DND-41 (cell line): ENCODE data around the gene ENAH.
"Not testable (repeated sequence)": the region's sequence is repeated elsewhere in the genome, so short reads cannot be mapped to it uniquely, and the experiment has no call there.

Experiments used
- ATAC-seq: fragments of 200-7000 bp; cut with Tn5 transposase; 3 replicates; pipeline ENCODE4 v1.9.1; 2021; ENCODE audit warnings: low read depth; ENCODE audit not compliant: insufficient read depth
- DNase-seq: peaks from one replicate; pipeline ENCODE4 v3.0.0-alpha.2; 2020
- H2AFZ ChIP-seq: 2 replicates; pipeline ENCODE4 v1.6.0; 2012; ENCODE audit warnings: low read depth, low read length
- H3K27ac ChIP-seq: 2 replicates; pipeline ENCODE4 v1.5.1; 2012; ENCODE audit warnings: low read length, inconsistent platforms
- H3K27me3 ChIP-seq: fragments of 200-600 bp; sonication (generic); 2 replicates; pipeline ENCODE4 v1.6.0; 2012; ENCODE audit warnings: low read length, mild to moderate bottlenecking, inconsistent platforms; ENCODE audit not compliant: insufficient read depth, poor library complexity
- H3K36me3 ChIP-seq: 2 replicates; pipeline ENCODE4 v1.5.1; 2012; ENCODE audit warnings: low read length, inconsistent platforms; ENCODE audit not compliant: insufficient read depth
- H3K4me1 ChIP-seq: 2 replicates; pipeline ENCODE4 v1.5.1; 2012; ENCODE audit warnings: mild to moderate bottlenecking, low read length; ENCODE audit not compliant: insufficient read depth
- H3K4me2 ChIP-seq: 2 replicates; pipeline ENCODE4 v1.6.0; 2012; ENCODE audit warnings: mild to moderate bottlenecking, moderate library complexity, low read length, inconsistent platforms; ENCODE audit not compliant: insufficient read depth
- H3K4me3 ChIP-seq, 2 experiments: fragments of 200-600 bp in 1 of 2; shearing (Covaris generic) in 1 of 2; 2 replicates each; pipeline ENCODE4 v1.5.1; 2012 to 2016; ENCODE audit warnings: inconsistent platforms in 2 of 2, low read length in 2 of 2, mild to moderate bottlenecking in 2 of 2, low read depth in 1 of 2, moderate library complexity in 1 of 2
- H3K79me2 ChIP-seq: 2 replicates; pipeline ENCODE4 v1.6.0; 2012; ENCODE audit warnings: low read length, inconsistent platforms; ENCODE audit not compliant: insufficient read depth
- H3K9ac ChIP-seq: 2 replicates; pipeline ENCODE4 v1.6.0; 2012; ENCODE audit warnings: low read depth, mild to moderate bottlenecking, inconsistent platforms, low read length, moderate library complexity
- H3K9me3 ChIP-seq: 2 replicates; pipeline ENCODE4 v1.5.1; 2012; ENCODE audit warnings: low read length, moderate library complexity, mild to moderate bottlenecking, inconsistent platforms; ENCODE audit not compliant: insufficient read depth, severe bottlenecking
- H4K20me1 ChIP-seq: 2 replicates; pipeline ENCODE4 v1.6.0; 2012; ENCODE audit warnings: low read length; ENCODE audit not compliant: insufficient read depth
- CTCF ChIP-seq: IDR thresholded peaks from 2 replicates; pipeline ENCODE4 v1.5.1; 2012; ENCODE audit warnings: borderline replicate concordance, low read length, moderate library complexity, mild to moderate bottlenecking; ENCODE audit not compliant: poor library complexity, severe bottlenecking; ENCODE audit errors: extremely low read depth
- EZH2 ChIP-seq: IDR thresholded peaks from 3 replicates; pipeline ENCODE4 v1.6.1; 2012; ENCODE audit warnings: borderline replicate concordance, low read depth, mild to moderate bottlenecking, moderate library complexity, low read length, inconsistent platforms; ENCODE audit not compliant: severe bottlenecking

Gene ENAH

GRCh38 chr1:225699336-225699735 lies 46.4 kb upstream of the ENAH start:
- Histone ChIP-seq H3K4me2 (no peak overlapping the region), H4K20me1 (no peaks in the 10 kb centered on the region), H3K27me3 (no peaks in the 10 kb centered on the region), H3K27ac (no peak overlapping the region), H3K9me3 (no peaks in the 10 kb centered on the region), H2AFZ (no peak overlapping the region), H3K4me1 (no peaks in the 10 kb centered on the region), H3K9ac (no peak overlapping the region), H3K79me2 (no peaks in the 10 kb centered on the region), H3K36me3 (no peaks in the 10 kb centered on the region), H3K4me3 (no peak overlapping the region)
- TF ChIP-seq EZH2, result no peak
- no peak for TF ChIP-seq CTCF
- DNase-seq, result no peak
- no peak for ATAC-seq

GRCh38 chr1:225698194-225698593 lies 45.3 kb upstream of the ENAH start:
- not testable (repeated sequence) for H3K4me2 ChIP-seq, H3K9me3 ChIP-seq, H3K4me1 ChIP-seq, H3K9ac ChIP-seq, H3K36me3 ChIP-seq, H3K4me3 ChIP-seq, H3K27me3 ChIP-seq, H3K27ac ChIP-seq, DNase-seq, H2AFZ ChIP-seq, ATAC-seq, H3K79me2 ChIP-seq, H4K20me1 ChIP-seq

- Histone ChIP-seq H3K27me3 (no peaks in the 10 kb centered on the region), H3K36me3 (no peaks in the 10 kb centered on the region), H3K4me2 (no peak overlapping the region), H3K9ac (no peak overlapping the region), H3K27ac (no peak overlapping the region), H2AFZ (no peak overlapping the region), H3K79me2 (no peaks in the 10 kb centered on the region), H4K20me1 (no peaks in the 10 kb centered on the region), H3K4me3 (no peak overlapping the region), H3K9me3 (no peaks in the 10 kb centered on the region), H3K4me1 (no peaks in the 10 kb centered on the region)
- ATAC-seq, result no peak
- DNase-seq, result no peak
- TF ChIP-seq CTCF (no peak), EZH2 (no peak)
Observed at GRCh38 chr1:225697428-225697827, 44.5 kb upstream of the ENAH start.

GRCh38 chr1:225695578-225696337 lies 42.8 kb upstream of the ENAH start:
- H3K4me1 ChIP-seq, result no peaks in the 10 kb centered on the region
- H3K9me3 ChIP-seq, result no peaks in the 10 kb centered on the region
- ATAC-seq (no peak), DNase-seq (no peak)
- no peaks in the 10 kb centered on the region for H3K27me3 ChIP-seq
- no peak overlapping the region for H3K4me2 ChIP-seq
- H4K20me1 ChIP-seq, result no peaks in the 10 kb centered on the region
- H3K36me3 ChIP-seq, result no peaks in the 10 kb centered on the region
- H3K27ac ChIP-seq, result no peak overlapping the region
- H3K4me3 ChIP-seq, result no peak overlapping the region
- H3K79me2 ChIP-seq, result no peaks in the 10 kb centered on the region
- no peak overlapping the region for H2AFZ ChIP-seq
- TF ChIP-seq EZH2, result no peak
- H3K9ac ChIP-seq, result no peak overlapping the region
